Activated CD8-positive, alpha-beta T cell treated with anti-CD3 and anti-CD28 coated beads for 36 hours (primary cell): ENCODE measurements around the gene UBR3. TPM values are rescaled to one million over a fixed set of nuclear protein-coding genes. Genes with fewer than 3 reads are reported as not detected.
"Not testable (repeated sequence)": the region's sequence is repeated elsewhere in the genome, so short reads cannot be mapped to it uniquely, and the experiment has no call there.

ENCODE experiments used
- ATAC-seq: fragments of 200-7000 bp; cut with Tn5 transposase; one replicate; pipeline ENCODE4 v1.10.0; 2021; ENCODE audit warnings: mild to moderate bottlenecking, moderate library complexity
- CTCF ChIA-PET: fragments of 350-600 bp; sonication (Branson Sonifier 250); formaldehyde crosslinking; loops from one replicate; lab custom pipeline; 2021; ENCODE audit warnings: antibody characterized with exemption; lab: Charles Lee
- POLR2A ChIA-PET: fragments of 350-600 bp; sonication (Branson Sonifier 250); formaldehyde crosslinking; loops from one replicate; lab custom pipeline; 2021; ENCODE audit warnings: antibody characterized with exemption; lab: Charles Lee
- DNase-seq: peaks from one replicate; pipeline ENCODE4 v3.0.0-alpha.2; 2020
- H3K27ac Mint-ChIP-seq: one replicate; pipeline ENCODE4 v1.8.0; 2021; ENCODE audit warnings: mild to moderate bottlenecking, mixed read lengths
- H3K27me3 Mint-ChIP-seq: one replicate; pipeline ENCODE4 v1.8.0; 2021; ENCODE audit warnings: mixed read lengths
- H3K36me3 Mint-ChIP-seq: one replicate; pipeline ENCODE4 v1.8.0; 2021; ENCODE audit warnings: low read depth, mixed read lengths
- H3K4me1 Mint-ChIP-seq: one replicate; pipeline ENCODE4 v1.8.0; 2021; ENCODE audit warnings: low read depth, mixed read lengths
- H3K4me3 Mint-ChIP-seq: one replicate; pipeline ENCODE4 v1.8.0; 2021; ENCODE audit warnings: mild to moderate bottlenecking, moderate library complexity, mixed read lengths
- H3K9me3 Mint-ChIP-seq: one replicate; pipeline ENCODE4 v1.8.0; 2021; ENCODE audit warnings: mixed read lengths
- intact Hi-C: fragments of 100-400 bp; cut with micrococcal nuclease; formaldehyde crosslinking; loops from one replicate; pipeline ENCODE4 v1.10.0; 2022
- total RNA-seq, 2 experiments: library from RNA; stranded (reverse); gene quantifications; one replicate each; pipeline ENCODE4 v1.2.3, GENCODE V29; 2021
- TF ChIP-seq, protein P1 (sequence below): fragments of 200-600 bp; IDR thresholded peaks from one replicate; pipeline ENCODE4 v1.8.0; 2022; ENCODE audit warnings: antibody characterized with exemption, mild to moderate bottlenecking

Gene UBR3
- total RNA-seq, 2 experiments from 2014 or later = 14.0 to 15.7 TPM

DNA sequence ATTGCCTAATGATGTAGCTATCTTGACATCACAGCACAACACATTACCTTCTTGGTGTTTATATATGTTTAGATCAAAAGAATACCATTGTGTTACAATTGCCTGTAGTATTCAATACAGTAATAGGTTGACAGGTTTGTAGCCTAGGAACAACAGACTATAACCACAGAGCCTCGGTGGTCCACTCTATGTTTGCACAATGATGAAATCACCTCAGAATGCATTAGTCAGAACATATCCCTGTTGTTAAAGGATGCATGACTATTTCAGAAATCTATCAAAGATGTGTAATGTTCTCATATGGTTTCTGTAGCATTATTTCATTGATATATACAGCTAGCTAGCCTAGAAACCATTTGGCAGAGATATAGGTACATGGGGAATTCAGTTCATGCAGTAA lies 11.4 kb upstream of the UBR3 start:
- TF ChIP-seq, protein P1, sequence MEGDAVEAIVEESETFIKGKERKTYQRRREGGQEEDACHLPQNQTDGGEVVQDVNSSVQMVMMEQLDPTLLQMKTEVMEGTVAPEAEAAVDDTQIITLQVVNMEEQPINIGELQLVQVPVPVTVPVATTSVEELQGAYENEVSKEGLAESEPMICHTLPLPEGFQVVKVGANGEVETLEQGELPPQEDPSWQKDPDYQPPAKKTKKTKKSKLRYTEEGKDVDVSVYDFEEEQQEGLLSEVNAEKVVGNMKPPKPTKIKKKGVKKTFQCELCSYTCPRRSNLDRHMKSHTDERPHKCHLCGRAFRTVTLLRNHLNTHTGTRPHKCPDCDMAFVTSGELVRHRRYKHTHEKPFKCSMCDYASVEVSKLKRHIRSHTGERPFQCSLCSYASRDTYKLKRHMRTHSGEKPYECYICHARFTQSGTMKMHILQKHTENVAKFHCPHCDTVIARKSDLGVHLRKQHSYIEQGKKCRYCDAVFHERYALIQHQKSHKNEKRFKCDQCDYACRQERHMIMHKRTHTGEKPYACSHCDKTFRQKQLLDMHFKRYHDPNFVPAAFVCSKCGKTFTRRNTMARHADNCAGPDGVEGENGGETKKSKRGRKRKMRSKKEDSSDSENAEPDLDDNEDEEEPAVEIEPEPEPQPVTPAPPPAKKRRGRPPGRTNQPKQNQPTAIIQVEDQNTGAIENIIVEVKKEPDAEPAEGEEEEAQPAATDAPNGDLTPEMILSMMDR = no peak
- Mint-ChIP-seq H3K27ac (peak overlapping the region; percentile 30), H3K36me3 (peaks cover 68% of the 10 kb centered on the region), H3K4me1 (peaks cover 29% of the 10 kb centered on the region), H3K27me3 (no peaks in the 10 kb centered on the region), H3K9me3 (peaks cover 5% of the 10 kb centered on the region), H3K4me3 (no peak overlapping the region)
- DNase-seq (no peak), ATAC-seq (peak; percentile 68)
- ChIA-PET POLR2A (interaction anchor here (0.9 to 2.9 kb wide), 2 partner anchors 8 to 12 kb away, joined by 4 to 9 read pairs; partner anchors contain the start of gene UBR3), CTCF (interaction anchor here (1.2 to 1.5 kb wide), 2 partner anchors 9 to 13 kb away, joined by 3 to 18 read pairs; partner anchors contain the start of gene METTL5)
- intact Hi-C loops = no loop called here

DNA sequence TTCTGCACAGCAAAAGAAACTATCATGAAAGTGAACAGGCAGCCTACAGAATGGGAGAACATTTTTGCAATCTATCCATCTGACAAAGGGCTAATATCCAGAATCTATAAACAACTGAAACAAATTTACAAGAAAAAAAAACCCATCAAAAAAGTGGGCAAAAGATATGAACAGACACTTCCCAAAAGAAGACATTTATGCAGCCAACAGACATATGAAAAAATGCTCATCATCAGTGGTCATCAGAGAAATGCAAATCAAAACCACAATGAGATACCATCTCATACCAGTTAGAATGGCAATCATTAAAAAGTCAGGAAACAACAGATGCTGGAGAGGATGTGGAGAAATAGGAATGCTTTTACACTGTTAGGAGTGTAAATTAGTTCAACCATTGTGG lies 10.3 kb upstream of the UBR3 start:
- H3K4me1 Mint-ChIP-seq = peaks cover 38% of the 10 kb centered on the region
- DNase-seq, POLR2A ChIA-PET, intact Hi-C loops, H3K27me3 Mint-ChIP-seq, ATAC-seq, H3K27ac Mint-ChIP-seq, H3K9me3 Mint-ChIP-seq, CTCF ChIA-PET, H3K4me3 Mint-ChIP-seq: not testable (repeated sequence)
- H3K36me3 Mint-ChIP-seq = peaks cover 71% of the 10 kb centered on the region

DNA sequence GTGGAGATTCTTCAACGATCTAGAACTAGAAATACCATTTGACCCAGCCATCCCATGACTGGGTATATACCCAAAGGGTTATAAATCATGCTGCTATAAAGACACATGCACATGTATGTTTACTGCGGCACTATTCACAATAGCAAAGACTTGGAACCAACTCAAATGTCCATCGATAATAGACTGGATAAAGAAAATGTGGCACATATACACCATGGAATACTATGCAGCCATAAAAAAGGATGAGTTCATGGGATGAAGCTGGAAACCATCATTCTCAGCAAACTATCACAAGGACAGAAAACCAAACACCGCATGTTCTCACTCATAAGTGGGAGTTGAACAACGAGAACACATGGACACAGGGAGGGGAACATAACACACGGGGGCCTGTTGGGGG lies 9.9 kb upstream of the UBR3 start:
- ATAC-seq, intact Hi-C loops, H3K27me3 Mint-ChIP-seq, H3K9me3 Mint-ChIP-seq, H3K4me3 Mint-ChIP-seq, H3K27ac Mint-ChIP-seq, CTCF ChIA-PET, DNase-seq: not testable (repeated sequence)
- peaks cover 40% of the 10 kb centered on the region for H3K4me1 Mint-ChIP-seq
- POLR2A ChIA-PET = interaction anchor here (2.7 kb wide), 1 partner anchor 10 kb away, joined by 6 read pairs; the partner anchor contains the start of gene UBR3
- H3K36me3 Mint-ChIP-seq = peaks cover 68% of the 10 kb centered on the region

DNA sequence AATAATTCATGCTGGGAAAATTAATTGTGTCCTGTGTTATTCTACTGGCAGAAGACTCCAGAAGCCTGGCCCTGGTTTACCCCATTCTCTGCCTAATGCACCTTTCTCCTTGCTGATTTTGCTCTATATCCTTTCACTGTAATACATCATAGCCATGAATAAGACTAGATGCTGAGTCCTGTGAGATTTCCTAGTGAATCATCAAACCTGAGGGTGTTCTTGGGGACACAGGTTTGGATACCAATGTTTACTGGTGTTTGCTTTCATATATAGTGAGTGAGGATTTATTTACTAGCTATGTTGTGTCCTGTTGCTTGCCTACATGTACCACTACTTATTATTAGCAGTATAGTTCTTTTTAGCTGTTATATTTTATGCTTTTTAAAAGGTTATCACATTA lies 9.0 kb upstream of the UBR3 start:
- POLR2A ChIA-PET = interaction anchor here (0.6 to 2.7 kb wide), 3 partner anchors 9 to 221 kb away, joined by 3 to 8 read pairs (median 6); partner anchors contain the start of gene UBR3
- DNase-seq = no peak
- H3K4me1 Mint-ChIP-seq = peaks cover 48% of the 10 kb centered on the region
- peaks cover 5% of the 10 kb centered on the region for H3K9me3 Mint-ChIP-seq
- CTCF ChIA-PET = interaction anchor here (1.9 kb wide), 1 partner anchor 10 kb away, joined by 9 read pairs; the partner anchor contains the start of gene UBR3
- no peak for ATAC-seq
- H3K27ac Mint-ChIP-seq = no peak overlapping the region
- intact Hi-C loops = no loop called here
- H3K27me3 Mint-ChIP-seq = no peaks in the 10 kb centered on the region
- H3K36me3 Mint-ChIP-seq = peaks cover 72% of the 10 kb centered on the region
- TF ChIP-seq, protein P1 = no peak
- no peak overlapping the region for H3K4me3 Mint-ChIP-seq

DNA sequence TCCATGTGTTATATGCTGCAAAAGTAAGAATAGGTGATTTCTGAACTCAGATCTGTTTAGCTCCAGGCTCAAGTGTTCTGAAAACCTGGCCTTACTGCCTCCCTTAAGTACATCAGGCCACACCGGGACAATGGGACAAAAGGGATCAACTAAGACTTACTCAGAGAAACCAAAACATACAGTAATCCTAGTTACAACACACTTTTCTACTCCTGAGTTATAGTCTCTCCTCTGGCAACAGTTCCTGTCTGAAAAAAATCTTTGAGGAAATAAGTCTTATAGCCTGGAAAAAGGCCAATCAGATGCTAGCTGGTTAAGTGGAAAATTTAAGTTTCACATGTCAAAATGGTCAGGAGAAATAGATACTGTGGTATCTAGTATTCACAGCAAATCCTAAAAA lies 8.1 kb upstream of the UBR3 start:
- ChIA-PET POLR2A (interaction anchor here (1.2 to 2.7 kb wide), 2 partner anchors 8 to 16 kb away, joined by 6 to 8 read pairs; partner anchors contain the start of gene UBR3), CTCF (interaction anchor here (1.9 kb wide), 1 partner anchor 9 kb away, joined by 9 read pairs; the partner anchor contains the start of gene UBR3)
- intact Hi-C loops = no loop called here
- H3K27me3 Mint-ChIP-seq = no peaks in the 10 kb centered on the region
- H3K4me1 Mint-ChIP-seq = peaks cover 57% of the 10 kb centered on the region
- peaks cover 77% of the 10 kb centered on the region for H3K36me3 Mint-ChIP-seq
- peaks cover 5% of the 10 kb centered on the region for H3K9me3 Mint-ChIP-seq
- no peak for ATAC-seq
- TF ChIP-seq, protein P1 = no peak
- H3K4me3 Mint-ChIP-seq = no peak overlapping the region
- no peak for DNase-seq
- peak overlapping the region; percentile 70 for H3K27ac Mint-ChIP-seq

DNA sequence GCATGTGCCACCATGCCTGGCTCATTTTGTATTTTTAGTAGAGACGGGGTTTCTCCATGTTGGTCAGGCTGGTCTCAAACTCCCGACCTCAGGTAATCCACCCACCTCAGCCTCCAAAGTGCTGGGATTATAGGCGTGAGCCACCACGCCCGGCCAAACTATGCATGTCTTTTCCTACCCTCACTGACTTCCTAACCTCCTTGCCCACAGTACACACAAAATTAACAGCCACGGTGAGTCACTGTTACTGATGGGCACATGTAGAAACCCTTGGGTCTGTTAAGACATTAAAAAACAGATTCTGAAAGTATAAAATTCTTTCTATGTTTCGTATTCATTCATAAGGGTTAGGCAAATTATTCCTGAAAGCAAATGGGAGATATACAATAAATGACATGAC lies 7.2 kb upstream of the UBR3 start:
- Mint-ChIP-seq H3K36me3 (peaks cover 72% of the 10 kb centered on the region), H3K27ac (peak overlapping the region; percentile 22), H3K4me1 (peaks cover 60% of the 10 kb centered on the region)
- H3K9me3 Mint-ChIP-seq, ATAC-seq, H3K4me3 Mint-ChIP-seq, H3K27me3 Mint-ChIP-seq: not testable (repeated sequence)
- ChIA-PET CTCF (interaction anchor here (1.9 kb wide), 1 partner anchor 8 kb away, joined by 9 read pairs; the partner anchor contains the start of gene UBR3), POLR2A (interaction anchor here (2.7 kb wide), 1 partner anchor 7 kb away, joined by 6 read pairs; the partner anchor contains the start of gene UBR3)
- peak; percentile 30 for DNase-seq
- intact Hi-C loops = loop anchor here (10.0 kb wide), 1 partner anchor 55 kb away; no protein-coding TSS in a partner anchor
